ENCODE measurements around the gene FBL.

GRCh38 chr19:39837978-39838377 is 8.2 kb downstream of the FBL start:
- TF ChIP-seq UBTF (CRISPR knock-in tag; IDR thresholded peaks at IDR 0.05) = no peak
- no peak for TF ChIP-seq ZHX1 (CRISPR knock-in tag; IDR thresholded peaks at IDR 0.05; ENCODE audit: low read depth)
- no peak for TF ChIP-seq ZIK1 (CRISPR knock-in tag; IDR thresholded peaks at IDR 0.05; ENCODE audit: borderline replicate concordance, low read depth)
- no peak for TF ChIP-seq CENPBD1 (CRISPR knock-in tag; IDR thresholded peaks at IDR 0.05; ENCODE audit: borderline replicate concordance, low read depth)
- no peak for TF ChIP-seq PITX1 (CRISPR knock-in tag; IDR thresholded peaks at IDR 0.05)
- TF ChIP-seq NFIB (CRISPR knock-in tag; IDR thresholded peaks at IDR 0.05; ENCODE audit: borderline replicate concordance) = no peak
- no peak for TF ChIP-seq MLXIP (CRISPR knock-in tag; IDR thresholded peaks at IDR 0.05; ENCODE audit: borderline replicate concordance)
- TF ChIP-seq CCAR2 (optimal IDR thresholded peaks at IDR 0.05; ENCODE audit: low read depth, low read length) = no peak
- no peak for TF ChIP-seq YY1 (IDR thresholded peaks at IDR 0.05; ENCODE audit: insufficient read depth, insufficient replicate concordance, low read depth, low read length)
